IMR-90 (cell line): ENCODE results near the gene NGB. TPM values are rescaled to one million over a fixed set of nuclear protein-coding genes. Genes with fewer than 3 reads are reported as not detected.

Source experiments
- ATAC-seq: fragments of 200-7000 bp; cut with Tn5 transposase; 2 replicates; pipeline ENCODE4 v1.9.1; 2020; ENCODE audit warnings: low read depth, mild to moderate bottlenecking, moderate library complexity
- BruUV-seq: library from RNA; stranded (reverse); fragments of 400-500 nt; replicated peaks from 2 replicates; lab custom pipeline; 2021; lab: Mats Ljungman, UMichigan
- CTCF ChIA-PET: fragments of 300-600 bp; formaldehyde crosslinking; extraction: SDS; loops from one replicate; lab custom pipeline; 2021; ENCODE audit warnings: antibody characterized with exemption; lab: Yijun Ruan, JAX
- POLR2A ChIA-PET: fragments of 300-600 bp; sonication (Branson Sonifier 250); formaldehyde crosslinking; loops from one replicate; lab custom pipeline; 2022; ENCODE audit warnings: antibody characterized with exemption; ENCODE audit not compliant: unreplicated experiment; lab: Charles Lee
- DNase-seq: peaks from one replicate; pipeline ENCODE4 v3.0.0; 2013
- H2AFZ ChIP-seq: replicated peaks from 2 replicates; pipeline ENCODE3; 2013; ENCODE audit warnings: low read length, mild to moderate bottlenecking; ENCODE audit not compliant: poor library complexity
- H2AK5ac ChIP-seq: 2 replicates; pipeline ENCODE4 v1.6.1; 2013; ENCODE audit warnings: low read depth, low read length, inconsistent platforms
- H2AK9ac ChIP-seq: replicated peaks from 2 replicates; pipeline ENCODE3; 2013; ENCODE audit warnings: mild to moderate bottlenecking, low read depth, low read length, moderate library complexity; ENCODE audit not compliant: poor library complexity
- H2BK120ac ChIP-seq: 2 replicates; pipeline ENCODE4 v1.6.1; 2013; ENCODE audit warnings: low read depth, low read length, inconsistent platforms
- H2BK15ac ChIP-seq: 3 replicates; pipeline ENCODE4 v1.6.1; 2013; ENCODE audit warnings: low read depth, low read length, inconsistent platforms
- H2BK20ac ChIP-seq: 2 replicates; pipeline ENCODE4 v1.6.1; 2013; ENCODE audit warnings: low read depth, mild to moderate bottlenecking, inconsistent platforms, low read length, moderate library complexity
- H2BK5ac ChIP-seq: 2 replicates; pipeline ENCODE4 v1.6.1; 2013; ENCODE audit warnings: mild to moderate bottlenecking, low read depth, low read length, inconsistent platforms; ENCODE audit not compliant: poor library complexity, severe bottlenecking
- H3K14ac ChIP-seq: replicated peaks from 2 replicates; pipeline ENCODE4 v1.6.1; 2013; ENCODE audit warnings: low read depth, low read length, inconsistent platforms
- H3K18ac ChIP-seq: 2 replicates; pipeline ENCODE4 v1.6.1; 2013; ENCODE audit warnings: low read depth, low read length, control low read depth
- H3K23ac ChIP-seq: 2 replicates; pipeline ENCODE4 v1.6.1; 2013; ENCODE audit warnings: low read depth, low read length, inconsistent platforms
- H3K27ac ChIP-seq: 2 replicates; pipeline ENCODE4 v1.5.1; 2013; ENCODE audit warnings: mild to moderate bottlenecking, control low read depth, low read length; ENCODE audit not compliant: insufficient read depth
- H3K27me3 ChIP-seq: 2 replicates; pipeline ENCODE4 v1.6.1; 2013; ENCODE audit warnings: low read length; ENCODE audit not compliant: control insufficient read depth, insufficient read depth
- H3K36me3 ChIP-seq: 2 replicates; pipeline ENCODE4 v1.6.1; 2013; ENCODE audit warnings: low read length, mixed read lengths; ENCODE audit not compliant: control insufficient read depth, insufficient read depth
- H3K4ac ChIP-seq: 2 replicates; pipeline ENCODE4 v1.6.1; 2013; ENCODE audit warnings: low read depth, low read length, inconsistent platforms
- H3K4me1 ChIP-seq: 2 replicates; pipeline ENCODE4 v1.6.1; 2013; ENCODE audit warnings: low read length, mixed read lengths; ENCODE audit not compliant: control insufficient read depth, insufficient read depth
- H3K4me2 ChIP-seq: 2 replicates; pipeline ENCODE4 v1.6.1; 2013; ENCODE audit warnings: low read depth, mild to moderate bottlenecking, control low read depth, low read length, moderate library complexity
- H3K4me3 ChIP-seq: 2 replicates; pipeline ENCODE4 v1.5.1; 2013; ENCODE audit warnings: low read depth, mild to moderate bottlenecking, control low read depth, low read length, moderate library complexity; ENCODE audit not compliant: insufficient read depth
- H3K56ac ChIP-seq: 2 replicates; pipeline ENCODE4 v1.6.1; 2013; ENCODE audit warnings: low read length, inconsistent platforms; ENCODE audit not compliant: insufficient read depth; ENCODE audit errors: extremely low read depth
- H3K79me1 ChIP-seq, 2 experiments: 2 replicates each; pipeline ENCODE4 v1.6.1; 2013; ENCODE audit warnings: low read length in 2 of 2, inconsistent platforms in 1 of 2, low read depth in 1 of 2
- H3K9ac ChIP-seq: 2 replicates; pipeline ENCODE4 v1.6.1; 2013; ENCODE audit warnings: low read depth, low read length, control low read depth
- H3K9me1 ChIP-seq: 2 replicates; pipeline ENCODE4 v1.6.1; 2013; ENCODE audit warnings: low read length, inconsistent platforms; ENCODE audit not compliant: insufficient read depth
- H3K9me3 ChIP-seq: 2 replicates; pipeline ENCODE4 v1.6.1; 2013; ENCODE audit warnings: low read length; ENCODE audit not compliant: control insufficient read depth, insufficient read depth
- H4K20me1 ChIP-seq: 2 replicates; pipeline ENCODE4 v1.6.1; 2013; ENCODE audit warnings: low read length, inconsistent platforms; ENCODE audit not compliant: insufficient read depth
- H4K5ac ChIP-seq: 2 replicates; pipeline ENCODE4 v1.6.1; 2013; ENCODE audit warnings: mild to moderate bottlenecking, low read depth, low read length, control low read depth
- H4K8ac ChIP-seq, 2 experiments: 2 replicates each; pipeline ENCODE4 v1.6.1; 2013; ENCODE audit warnings: low read depth in 2 of 2, low read length in 2 of 2, control low read depth in 1 of 2, inconsistent platforms in 1 of 2
- H4K91ac ChIP-seq: 2 replicates; pipeline ENCODE4 v1.6.1; 2013; ENCODE audit warnings: low read depth, low read length, inconsistent platforms; ENCODE audit not compliant: insufficient read depth
- CEBPB ChIP-seq: IDR thresholded peaks from 2 replicates; pipeline ENCODE4 v1.6.1; 2012; ENCODE audit warnings: low read depth, low read length, improper control_type of control experiment
- MAZ ChIP-seq: IDR thresholded peaks from 2 replicates; pipeline ENCODE4 v1.6.1; 2012; ENCODE audit warnings: low read depth, mild to moderate bottlenecking, low read length, improper control_type of control experiment, moderate library complexity, borderline replicate concordance
- POLR2A ChIP-seq: IDR thresholded peaks from 2 replicates; pipeline ENCODE4 v1.6.1; 2012; ENCODE audit warnings: mild to moderate bottlenecking, low read depth, low read length
- RFX5 ChIP-seq: IDR thresholded peaks from 2 replicates; pipeline ENCODE4 v1.8.0; 2012; ENCODE audit warnings: low read depth, mild to moderate bottlenecking, low read length, moderate library complexity
- SMC3 ChIP-seq: fragments of 150-350 bp; IDR thresholded peaks from 2 replicates; pipeline ENCODE4 v1.6.1; 2016; ENCODE audit warnings: low read depth, mild to moderate bottlenecking, antibody characterized with exemption, low read length, moderate library complexity
- WGBS, 2 experiments: methylation state at CpG; one replicate each; pipeline versions ENCODE4 v1.1.5 to v1.1.7; 2013; ENCODE audit warnings: missing lambda C conversion rate in 2 of 2; ENCODE audit not compliant: insufficient read length in 1 of 2; ENCODE audit errors: extremely low coverage in 2 of 2; 5-methylcytosine and 5-hydroxymethylcytosine counted together
- dilution Hi-C: fragments of 300-500 bp; cut with HindIII; formaldehyde crosslinking; loops from one replicate; pipeline ENCODE4 v1.14.3; 2018; ENCODE audit warnings: low sequenced_read_pairs; ENCODE audit not compliant: unreplicated experiment
- in situ Hi-C: fragments of 300-500 bp; cut with MboI; formaldehyde crosslinking; loops from 3 replicates; pipeline ENCODE4 v1.14.3; 2019; ENCODE audit warnings: low sequenced_read_pairs, inconsistent platforms, mixed read lengths
- intact Hi-C: fragments of 100-400 bp; cut with micrococcal nuclease; formaldehyde crosslinking; loops from 2 replicates; pipeline ENCODE4 v1.10.0; 2022
- polyA plus RNA-seq, 3 experiments: library from polyadenylated mRNA; depleted of rRNA; stranded (reverse); fragments of >200 nt; gene quantifications; 2 replicates each; pipeline ENCODE4 v1.2.3, GENCODE V29; 2012; ENCODE audit warnings: low replicate concordance in 1 of 3
- total RNA-seq: library from RNA; depleted of rRNA; stranded (reverse); fragments of >200 nt; gene quantifications from 2 replicates; pipeline ENCODE4 v1.2.3, GENCODE V29; 2012

Gene NGB
- total and polyA plus RNA-seq, 2 of the 4 experiments (the other 2 are of a cell fraction) = not detected

DNA sequence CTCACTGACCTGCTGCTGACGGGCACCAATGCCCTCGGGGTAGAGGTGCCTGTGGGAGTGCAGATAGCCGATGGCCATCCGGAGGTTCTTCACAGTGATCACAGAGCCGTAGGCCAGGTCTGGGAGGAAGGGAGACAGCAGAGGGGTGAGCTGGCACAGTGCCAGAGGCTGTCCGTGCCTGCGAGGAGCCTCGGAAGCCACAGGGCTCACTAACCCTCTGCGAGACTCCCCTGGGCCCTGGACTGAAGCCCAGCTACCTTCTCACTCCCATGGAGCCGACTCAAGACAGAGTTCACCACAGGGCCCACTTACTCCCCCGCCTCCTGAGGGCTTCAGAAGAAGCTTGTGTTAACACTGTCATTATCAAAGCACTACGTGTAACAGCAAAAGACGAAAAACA, 25.1 kb upstream of the NGB start:
- no peak overlapping the region for H3K9ac ChIP-seq
- no peak overlapping the region for H2BK20ac ChIP-seq
- H3K9me3 ChIP-seq = no peaks in the 10 kb centered on the region
- no peak overlapping the region for H4K5ac ChIP-seq
- H3K4ac ChIP-seq = no peak overlapping the region
- CTCF ChIA-PET = no interaction called here
- H4K8ac ChIP-seq = no peak overlapping the region
- no peak overlapping the region for H4K91ac ChIP-seq
- H3K14ac ChIP-seq = no peak overlapping the region
- dilution Hi-C loops (no loop called here), intact Hi-C loops (no loop called here), in situ Hi-C loops (loop anchor here (10.0 kb wide), 1 partner anchor 249 kb away; no protein-coding TSS in a partner anchor)
- no peak overlapping the region for H2BK120ac ChIP-seq
- H2AFZ ChIP-seq = no peak overlapping the region
- WGBS, 2 experiments = no CpG with 5 or more reads among the region's 13 CpGs
- H3K23ac ChIP-seq = no peak overlapping the region
- no peak overlapping the region for H2BK15ac ChIP-seq
- no peak overlapping the region for H3K27ac ChIP-seq
- H4K20me1 ChIP-seq = peaks cover 3% of the 10 kb centered on the region; the same call in 1 of the 2 replicates
- peaks cover 0 to 4% of the 10 kb centered on the region in 2 experiments; a peak in 1 of 4 replicates for H3K79me1 ChIP-seq
- H3K36me3 ChIP-seq = peaks cover 15% of the 10 kb centered on the region
- ATAC-seq = no peak
- no peak overlapping the region for H3K4me3 ChIP-seq
- no peak overlapping the region for H2AK9ac ChIP-seq
- H3K4me2 ChIP-seq = no peak overlapping the region
- no peak overlapping the region for H2BK5ac ChIP-seq
- no peak overlapping the region for H2AK5ac ChIP-seq
- no peak for DNase-seq
- TF ChIP-seq SMC3 (no peak), POLR2A (no peak), CEBPB (no peak), MAZ (no peak), RFX5 (no peak)
- no peaks in the 10 kb centered on the region; the same call in 1 of the 2 replicates for H3K4me1 ChIP-seq
- no peak overlapping the region for H3K56ac ChIP-seq
- no TSS peak for BruUV-seq
- peaks cover 3% of the 10 kb centered on the region; the same call in 1 of the 2 replicates for H3K9me1 ChIP-seq
- H3K27me3 ChIP-seq = no peaks in the 10 kb centered on the region
- POLR2A ChIA-PET = no interaction called here
- H3K18ac ChIP-seq = no peak overlapping the region
